GM12878 (cell line): ENCODE results near the gene MSL1. TPM values are rescaled to one million over a fixed set of nuclear protein-coding genes. Genes with fewer than 3 reads are reported as not detected.

Source experiments
- ATAC-seq: fragments of 200-7000 bp; cut with Tn5 transposase; 3 replicates; pipeline ENCODE4 v1.9.1; 2020; ENCODE audit warnings: mild to moderate bottlenecking, moderate library complexity
- BruUV-seq: library from RNA; stranded (reverse); fragments of 400-500 nt; replicated peaks from 2 replicates; lab custom pipeline; 2021; lab: Mats Ljungman, UMichigan
- CTCF ChIA-PET: fragments of 300-600 bp; sonication (Branson Sonifier 250); formaldehyde crosslinking; extraction: SDS; loops from one replicate; lab custom pipeline; 2021; ENCODE audit warnings: inconsistent platforms; lab: Yijun Ruan, JAX
- POLR2A ChIA-PET: fragments of 350-600 bp; formaldehyde crosslinking; extraction: SDS; loops from one replicate; lab custom pipeline; 2021; ENCODE audit warnings: inconsistent platforms; lab: Charles Lee
- RAD21 ChIA-PET: fragments of 300-600 bp; sonication (Branson Sonifier 250); formaldehyde crosslinking; loops from one replicate; lab custom pipeline; 2023; ENCODE audit warnings: antibody characterized with exemption; ENCODE audit not compliant: unreplicated experiment; lab: Charles Lee
- SMC1A ChIA-PET: fragments of 300-600 bp; sonication (Branson Sonifier 250); formaldehyde crosslinking; loops from one replicate; lab custom pipeline; 2023; ENCODE audit not compliant: unreplicated experiment, uncharacterized antibody; lab: Charles Lee
- DNase-seq: peaks from one replicate; pipeline ENCODE4 v3.0.0-alpha.2; 2011; ENCODE audit warnings: low read depth, low spot score
- FAIRE-seq: peaks from 3 replicates; lab custom pipeline; 2011; peaks lifted over from hg19 to GRCh38; lab: Jason Lieb, UNC
- H2AFZ ChIP-seq: 2 replicates; pipeline ENCODE4 v1.6.0; 2011; ENCODE audit warnings: low read depth, low read length, control low read depth; ENCODE audit not compliant: control insufficient read depth
- H3K27ac ChIP-seq: 2 replicates; pipeline ENCODE4 v1.5.1; 2011; ENCODE audit warnings: control low read depth; ENCODE audit not compliant: control insufficient read depth, insufficient read depth
- H3K27me3 ChIP-seq, 2 experiments: replicated peaks in 1 of 2; 2 replicates each; pipeline versions ENCODE4 v1.6.0 to v1.6.1; 2011; ENCODE audit warnings: low read length in 1 of 2; ENCODE audit not compliant: control insufficient read depth in 2 of 2, insufficient read depth in 2 of 2
- H3K36me3 ChIP-seq, 2 experiments: 2 replicates each; pipeline ENCODE4 v1.5.1; 2011; ENCODE audit warnings: low read length in 1 of 2; ENCODE audit not compliant: control insufficient read depth in 2 of 2, insufficient read depth in 2 of 2
- H3K4me1 ChIP-seq: 2 replicates; pipeline ENCODE4 v1.6.1; 2011; ENCODE audit warnings: mild to moderate bottlenecking, low read length, moderate library complexity, mixed read lengths; ENCODE audit not compliant: control insufficient read depth, insufficient read depth
- H3K4me2 ChIP-seq: 2 replicates; pipeline ENCODE4 v1.6.0; 2011; ENCODE audit warnings: control low read depth; ENCODE audit not compliant: control insufficient read depth, insufficient read depth
- H3K4me3 ChIP-seq: fragments of 200-600 bp; sonication (generic); 2 replicates; pipeline ENCODE4 v1.5.1; 2016
- H3K79me2 ChIP-seq: 2 replicates; pipeline ENCODE4 v1.6.0; 2011; ENCODE audit warnings: low read length; ENCODE audit not compliant: control insufficient read depth, insufficient read depth
- H3K9ac ChIP-seq: 2 replicates; pipeline ENCODE4 v1.8.0; 2011; ENCODE audit warnings: low read length, control low read depth, mixed read lengths; ENCODE audit not compliant: control insufficient read depth, insufficient read depth
- H3K9me3 ChIP-seq: replicated peaks from 3 replicates; pipeline ENCODE4 v1.5.1; 2011; ENCODE audit warnings: mild to moderate bottlenecking, low read length; ENCODE audit not compliant: control insufficient read depth, insufficient read depth
- H4K20me1 ChIP-seq: 2 replicates; pipeline ENCODE4 v1.6.0; 2011; ENCODE audit not compliant: control insufficient read depth, insufficient read depth
- FOXK2 ChIP-seq: fragments of 450-650 bp; IDR thresholded peaks from 2 replicates; pipeline ENCODE4 v1.6.1; 2017; ENCODE audit warnings: mild to moderate bottlenecking, moderate library complexity
- RAD51 ChIP-seq: fragments of 450-650 bp; IDR thresholded peaks from 2 replicates; pipeline ENCODE4 v1.6.1; 2016; ENCODE audit warnings: moderate library complexity, mild to moderate bottlenecking, inconsistent platforms
- SPI1 ChIP-seq: IDR thresholded peaks from 2 replicates; pipeline ENCODE4 v1.6.1; 2011; ENCODE audit warnings: low read depth, mild to moderate bottlenecking, low read length, moderate library complexity, borderline replicate concordance; ENCODE audit not compliant: insufficient read depth
- SUZ12 ChIP-seq: fragments of 200-600 bp; sonication (generic); IDR thresholded peaks from one replicate; pipeline ENCODE4 v1.6.1; 2018; ENCODE audit warnings: antibody characterized with exemption, mild to moderate bottlenecking; ENCODE audit not compliant: unreplicated experiment
- WGBS: methylation state at CpG from one replicate; pipeline ENCODE4 v1.1.6; 2016; ENCODE audit warnings: low lambda C conversion rate; ENCODE audit not compliant: insufficient replicate concordance, insufficient coverage; ENCODE audit errors: missing lambda C conversion rate; 5-methylcytosine and 5-hydroxymethylcytosine counted together
- in situ Hi-C: fragments of 300-500 bp; cut with MboI; formaldehyde crosslinking; loops from 9 replicates; pipeline ENCODE4 v1.14.3; 2018; ENCODE audit warnings: mixed read lengths
- intact Hi-C: fragments of 100-400 bp; cut with micrococcal nuclease; formaldehyde crosslinking; loops from one replicate; pipeline ENCODE4 v1.14.2; 2022; ENCODE audit not compliant: unreplicated experiment
- polyA plus RNA-seq, 11 experiments: library from polyadenylated mRNA; depleted of rRNA in 4 of 11; unstranded in 6 of 11; stranded (reverse) in 5 of 11; fragments of >200 nt; fragmentation: Nextera tagmentation in 4 of 11; fragmentation: Illumina TruSeq in 1 of 11; extraction: Ambion mirVana in 4 of 11; extraction: Trizol in 1 of 11; gene quantifications; 1 replicate in 1 of 11; 2 replicates in 10 of 11; pipeline versions ENCODE4 v1.2.1 to v1.2.3, GENCODE V29; 2011 to 2016; ENCODE audit warnings: inconsistent platforms in 2 of 11, missing spikeins in 2 of 11, low read depth in 1 of 11
- total RNA-seq, 4 experiments: library from RNA; depleted of rRNA in 3 of 4; stranded (reverse); fragments of >200 nt in 3 of 4; fragmentation: Illumina TruSeq in 1 of 4; extraction: Trizol in 1 of 4; gene quantifications; 2 replicates each; pipeline versions ENCODE4 v1.2.1 to v1.2.3, GENCODE V29; 2013 to 2021

Gene MSL1
- total and polyA plus RNA-seq, 10 of the 15 experiments (the other 5 are each of a cell fraction or from before 2014, with no cell fraction given), result 6.1 to 95.2 (median 51.8) TPM

DNA sequence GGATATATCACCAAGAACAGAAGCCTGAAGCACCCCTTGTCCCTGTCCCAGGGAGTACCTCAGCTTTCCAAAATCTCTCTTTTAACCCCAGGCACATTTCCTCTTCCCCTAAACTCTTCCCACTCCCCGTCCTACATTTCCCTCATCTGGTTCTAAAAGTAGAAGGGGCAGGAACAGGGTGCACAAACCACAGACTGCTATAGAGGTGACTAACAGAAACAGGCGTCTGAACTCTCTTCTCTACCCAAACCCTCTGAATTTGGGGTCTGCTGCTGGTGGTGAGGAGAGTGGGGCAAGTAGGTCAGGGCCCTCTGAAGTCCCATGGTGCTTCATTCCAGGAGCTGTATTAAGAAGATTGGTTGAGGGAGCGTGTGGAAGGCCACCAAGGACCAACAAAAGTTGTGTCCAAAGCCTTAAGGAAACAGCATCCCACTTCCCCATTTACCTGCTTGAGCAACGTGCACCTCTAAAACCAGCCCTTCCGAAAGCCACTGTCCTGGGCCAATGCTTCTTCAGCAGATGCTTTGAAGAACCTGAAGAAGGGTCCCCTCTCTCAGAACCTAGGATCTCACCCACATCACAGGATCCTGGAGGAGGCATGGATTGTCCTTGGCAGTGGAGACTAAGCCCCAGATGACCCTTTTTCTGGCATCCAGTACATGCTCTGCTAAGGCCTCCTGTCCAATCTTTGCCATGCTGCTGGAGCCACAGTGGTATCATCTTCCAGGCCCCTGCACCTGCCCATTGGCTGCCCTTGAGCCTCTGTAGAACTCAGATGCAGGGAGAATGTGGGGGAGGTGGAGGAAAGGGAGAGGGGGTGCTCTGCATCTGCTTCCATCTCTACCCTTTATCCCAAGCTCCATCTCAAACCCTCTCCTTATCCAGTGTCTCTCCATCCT is 15.7 kb upstream of the MSL1 start:
- no peak for FAIRE-seq
- TF ChIP-seq SUZ12, result no peak
- no peak for TF ChIP-seq FOXK2
- peak; percentile 73 for TF ChIP-seq SPI1
- TF ChIP-seq RAD51, result no peak
- Histone ChIP-seq H2AFZ (no peak overlapping the region), H3K9ac (no peak overlapping the region), H3K4me3 (no peak overlapping the region), H3K9me3 (no peaks in the 10 kb centered on the region), H3K4me1 (peaks cover 56% of the 10 kb centered on the region), H4K20me1 (no peaks in the 10 kb centered on the region), H3K27ac (no peak overlapping the region), H3K36me3 (no peaks in the 10 kb centered on the region), H3K79me2 (no peaks in the 10 kb centered on the region), H3K27me3 (no peaks in the 10 kb centered on the region), H3K4me2 (no peak overlapping the region)
- POLR2A ChIA-PET, result no interaction called here
- CTCF ChIA-PET, result interaction anchor here (0.6 to 1.6 kb wide), 4 partner anchors 16 to 104 kb away, joined by 3 to 5 read pairs (median 4); no protein-coding TSS in a partner anchor
- no peak for ATAC-seq
- SMC1A ChIA-PET, result interaction anchor here (1.0 to 1.8 kb wide), 2 partner anchors 7 to 31 kb away, joined by 5 to 6 read pairs; no protein-coding TSS in a partner anchor
- no peak for DNase-seq
- no TSS peak for BruUV-seq
- RAD21 ChIA-PET, result interaction anchor here (1.2 to 1.3 kb wide), 2 partner anchors 53 to 62 kb away, joined by 3 to 4 read pairs; no protein-coding TSS in a partner anchor
- in situ Hi-C loops, result no loop called here
- WGBS, result 53% methylated on average over 5 of the region's 5 CpGs
- intact Hi-C loops, result no loop called here
